Ovary (tissue), 3 donors: Measurements from ENCODE around the gene MYBPC3.

Source experiments
- EP300 ChIP-seq: sonication (generic); formaldehyde crosslinking; IDR thresholded peaks from one replicate; pipeline ENCODE4 v1.6.1; 2017; ENCODE audit warnings: antibody characterized with exemption
- POLR2A ChIP-seq: fragments of 450-650 bp; IDR thresholded peaks from one replicate; pipeline ENCODE4 v1.6.1; 2017; ENCODE audit warnings: antibody characterized with exemption, mild to moderate bottlenecking, moderate library complexity
- TF ChIP-seq, protein P1 (sequence below), 3 donors: fragments of 450-650 bp in 2 of 3; fragments of 200-600 bp in 1 of 3; IDR thresholded peaks; one replicate each; pipeline versions ENCODE4 v1.5.1 to v1.8.0; 2016 to 2022; ENCODE audit warnings: antibody characterized with exemption in 3 of 3, mild to moderate bottlenecking in 1 of 3
- donor health status: DM: no; HTN: no; CAD: no.

DNA sequence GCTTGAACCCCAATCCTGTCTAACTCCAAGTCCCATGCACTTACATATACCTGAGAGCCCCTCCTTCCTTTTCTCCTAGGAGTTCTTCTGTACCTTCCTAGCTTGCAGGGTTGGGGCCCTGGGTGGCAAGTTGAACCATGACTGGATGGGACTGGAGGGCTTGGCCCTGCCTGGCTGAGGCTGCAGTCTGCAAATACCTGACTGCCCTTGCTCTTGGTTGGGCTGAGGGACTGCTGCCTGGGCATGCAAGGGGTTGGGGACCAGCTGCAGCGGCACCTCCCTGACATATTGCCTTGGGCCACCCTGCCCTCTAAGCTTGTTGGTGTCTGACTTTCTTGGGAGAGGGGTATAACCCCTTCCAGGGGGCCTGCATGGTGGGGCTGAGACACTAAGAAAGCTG, 46.0 kb upstream of the MYBPC3 start:
- no peak for TF ChIP-seq EP300
- TF ChIP-seq, protein P1, sequence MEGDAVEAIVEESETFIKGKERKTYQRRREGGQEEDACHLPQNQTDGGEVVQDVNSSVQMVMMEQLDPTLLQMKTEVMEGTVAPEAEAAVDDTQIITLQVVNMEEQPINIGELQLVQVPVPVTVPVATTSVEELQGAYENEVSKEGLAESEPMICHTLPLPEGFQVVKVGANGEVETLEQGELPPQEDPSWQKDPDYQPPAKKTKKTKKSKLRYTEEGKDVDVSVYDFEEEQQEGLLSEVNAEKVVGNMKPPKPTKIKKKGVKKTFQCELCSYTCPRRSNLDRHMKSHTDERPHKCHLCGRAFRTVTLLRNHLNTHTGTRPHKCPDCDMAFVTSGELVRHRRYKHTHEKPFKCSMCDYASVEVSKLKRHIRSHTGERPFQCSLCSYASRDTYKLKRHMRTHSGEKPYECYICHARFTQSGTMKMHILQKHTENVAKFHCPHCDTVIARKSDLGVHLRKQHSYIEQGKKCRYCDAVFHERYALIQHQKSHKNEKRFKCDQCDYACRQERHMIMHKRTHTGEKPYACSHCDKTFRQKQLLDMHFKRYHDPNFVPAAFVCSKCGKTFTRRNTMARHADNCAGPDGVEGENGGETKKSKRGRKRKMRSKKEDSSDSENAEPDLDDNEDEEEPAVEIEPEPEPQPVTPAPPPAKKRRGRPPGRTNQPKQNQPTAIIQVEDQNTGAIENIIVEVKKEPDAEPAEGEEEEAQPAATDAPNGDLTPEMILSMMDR (IDR thresholded peaks at IDR 0.05): no peak
- no peak for TF ChIP-seq POLR2A
